Activated CD8-positive, alpha-beta memory T cell treated with anti-CD3 and anti-CD28 coated beads, Interleukin-2, amount 50 U/mL, for 48 hours (primary cell): ENCODE data around the gene SGSM1.

ENCODE experiments used
- DNase-seq: peaks from one replicate; pipeline ENCODE4 v3.0.0-alpha.2; 2020

The SGSM1 gene

DNA sequence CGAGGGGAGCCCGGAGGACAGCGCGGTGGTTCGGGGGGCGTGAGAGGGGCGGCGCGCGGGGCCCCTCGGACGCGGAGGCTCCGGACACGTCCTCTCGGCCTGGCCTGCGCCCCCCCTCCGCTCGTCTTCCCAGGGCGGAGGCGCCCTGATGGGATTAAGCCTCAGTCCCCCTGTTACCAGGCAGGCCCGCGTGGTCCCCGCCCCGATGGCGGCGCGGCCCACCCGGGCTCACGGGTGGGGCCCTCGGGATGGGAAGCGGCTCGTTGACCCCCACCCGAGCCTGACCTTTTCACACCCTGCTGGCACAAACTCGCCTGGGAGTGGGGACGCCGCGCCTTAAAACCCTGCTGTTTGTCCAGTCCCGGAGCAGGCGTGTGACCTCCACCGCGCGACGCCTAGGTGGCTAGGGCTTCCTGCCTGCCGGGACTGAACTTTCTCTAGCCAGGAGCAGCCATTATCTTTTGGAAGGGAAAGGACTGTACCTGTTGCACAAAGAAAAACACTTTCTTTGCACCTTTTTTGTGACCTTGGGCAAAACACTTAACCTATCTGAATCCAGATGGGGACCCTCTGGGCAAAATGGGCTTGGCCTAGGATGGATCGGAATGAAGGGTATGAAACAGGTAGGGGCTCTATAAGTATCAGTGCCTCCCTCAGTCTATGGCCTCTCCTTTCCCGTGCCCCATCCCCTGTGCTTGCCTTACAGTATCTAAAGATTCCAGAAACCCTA, 147.5 kb downstream of the SGSM1 start:
- no peak for DNase-seq

DNA sequence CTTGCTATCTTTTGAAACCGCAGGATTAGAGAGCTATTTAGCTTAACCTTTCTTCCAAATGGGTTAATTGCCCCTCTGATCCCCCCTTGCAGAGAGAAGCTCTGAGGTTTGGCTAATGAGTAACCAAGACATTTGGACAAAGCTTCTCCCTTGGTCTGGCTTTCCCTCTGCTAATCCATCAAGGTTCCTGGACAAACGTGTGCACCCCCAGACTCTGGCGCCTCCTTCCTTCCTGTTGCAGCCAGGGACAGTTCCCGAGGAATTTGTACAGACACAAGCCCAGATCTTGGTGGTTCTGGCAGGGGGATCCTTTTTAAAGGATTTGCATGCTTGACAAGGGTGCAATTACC, 148.1 kb downstream of the SGSM1 start:
- no peak for DNase-seq

DNA sequence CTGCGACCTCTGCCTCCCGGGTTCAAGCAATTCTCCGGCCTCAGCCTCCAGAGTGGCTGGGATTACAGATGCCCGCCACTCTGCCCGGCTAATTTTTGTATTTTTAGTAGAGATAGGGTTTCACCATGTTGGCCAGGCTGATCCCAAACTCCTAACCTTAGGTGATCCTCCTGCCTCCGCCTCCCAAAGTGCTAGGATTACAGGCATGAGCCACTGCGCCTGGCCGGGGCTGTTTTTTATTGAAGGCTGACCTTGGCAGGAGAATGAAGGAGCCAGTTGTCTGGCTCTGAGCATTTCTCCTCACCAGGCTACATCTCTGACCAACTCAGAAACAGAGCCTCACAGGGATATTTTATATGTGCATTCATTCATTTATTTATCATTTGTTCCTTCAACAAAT, 148.8 kb downstream of the SGSM1 start:
- DNase-seq: no peak

DNA sequence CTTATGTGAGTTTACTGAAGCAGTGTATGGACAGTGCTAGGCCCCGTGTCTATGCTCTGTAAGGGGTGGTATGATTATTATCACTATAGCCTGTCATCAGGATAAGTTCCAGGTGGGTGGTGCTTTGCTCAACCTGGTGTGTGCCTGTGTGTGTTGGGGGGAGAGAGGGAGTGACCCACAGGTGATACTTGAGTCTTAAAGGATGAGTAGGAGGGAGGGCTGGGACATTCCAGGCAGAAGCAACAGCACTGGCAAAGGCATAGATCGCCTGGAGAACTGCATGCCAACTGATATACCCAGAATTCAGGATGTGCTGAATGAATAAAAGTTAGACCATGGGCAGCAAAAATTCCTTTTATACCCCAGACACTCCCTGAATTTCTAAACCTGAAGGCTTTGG, 151.0 kb downstream of the SGSM1 start:
- no peak for DNase-seq

DNA sequence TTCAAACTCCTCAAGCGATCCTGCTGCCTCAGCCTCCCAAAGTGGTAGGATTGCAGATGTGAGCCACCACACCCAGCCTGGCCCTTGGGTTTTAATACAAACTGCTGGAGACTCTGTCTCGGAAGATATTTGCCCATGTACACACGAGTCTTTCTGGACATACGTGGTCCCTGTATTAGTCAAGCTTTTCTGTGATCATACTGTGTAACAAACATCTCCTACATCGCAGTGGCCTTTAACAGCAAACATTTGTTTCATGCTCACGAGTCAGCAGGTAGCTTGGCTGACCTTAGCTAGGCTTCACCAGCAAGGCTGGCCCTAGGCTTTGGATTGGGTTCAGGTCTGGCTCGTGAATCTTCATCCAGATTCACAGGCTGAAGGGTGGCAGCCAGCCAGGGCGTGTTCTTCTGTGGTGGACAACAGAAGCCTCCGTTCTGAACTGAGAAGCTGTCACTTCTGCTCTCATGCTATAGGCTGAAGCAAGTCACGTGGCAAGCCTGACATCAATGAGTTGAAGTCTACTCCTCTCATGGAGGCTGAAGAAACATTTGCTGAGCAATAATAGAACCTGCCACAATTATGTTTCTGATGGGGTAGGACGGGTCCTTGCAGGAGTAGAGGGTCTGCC, 155.3 kb downstream of the SGSM1 start:
- no peak for DNase-seq

DNA sequence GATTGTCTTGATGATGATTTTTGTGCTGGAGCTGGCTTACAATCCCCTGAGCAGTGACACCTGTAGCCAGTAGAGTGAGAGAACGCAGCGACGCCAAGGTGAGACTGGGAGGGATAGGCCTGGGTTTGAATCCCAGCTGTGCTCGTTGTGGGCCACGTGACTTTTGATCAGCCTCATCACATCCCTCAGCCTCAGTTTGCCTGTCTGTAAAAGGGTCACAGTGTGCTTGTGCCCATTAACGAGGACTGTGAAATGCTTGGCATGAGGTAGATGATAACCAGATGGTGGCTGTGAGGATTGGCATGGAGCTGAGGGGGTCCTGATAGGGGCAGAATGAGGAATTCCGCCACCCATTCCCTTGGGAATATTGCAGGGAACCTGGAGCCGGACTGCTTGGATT, 156.1 kb downstream of the SGSM1 start:
- no peak for DNase-seq

DNA sequence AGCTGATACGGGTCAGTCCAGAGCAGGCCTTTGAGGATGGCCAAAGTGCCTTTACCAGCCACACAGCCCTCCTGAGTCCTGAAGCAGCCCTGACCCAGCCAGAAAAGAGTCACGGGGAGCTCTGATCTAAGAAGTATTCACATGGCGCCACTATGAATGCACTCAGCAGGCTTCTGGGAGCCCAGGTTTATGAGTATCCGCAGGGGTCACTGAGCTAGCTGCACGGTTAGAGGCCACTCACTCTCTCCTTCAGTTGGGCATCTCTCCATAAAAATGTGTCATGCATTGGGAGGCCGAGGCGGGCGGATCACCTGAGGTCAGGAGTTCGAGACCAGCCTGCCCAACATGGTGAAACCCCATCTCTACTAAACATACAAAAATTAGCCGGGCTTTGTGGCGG, 156.8 kb downstream of the SGSM1 start:
- DNase-seq: no peak

DNA sequence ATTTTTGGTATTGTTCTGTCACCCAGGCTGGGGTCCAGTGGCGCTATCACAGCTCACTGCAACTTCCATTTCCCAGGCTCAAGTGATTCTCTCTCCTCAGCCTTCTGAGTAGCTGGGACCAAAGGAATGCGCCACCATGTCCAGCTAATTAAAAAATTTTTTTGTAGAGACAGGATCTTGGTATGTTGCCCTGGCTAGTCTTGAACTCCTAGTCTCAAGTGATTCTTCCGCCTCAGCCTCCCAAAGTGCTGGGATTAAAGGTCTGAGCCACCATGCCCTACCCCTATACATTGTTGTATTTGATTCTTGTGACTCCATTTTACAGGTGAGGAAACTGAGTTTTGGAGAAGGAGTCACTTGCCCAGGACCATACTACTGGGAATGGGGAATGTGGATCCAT, 158.4 kb downstream of the SGSM1 start:
- no peak for DNase-seq

DNA sequence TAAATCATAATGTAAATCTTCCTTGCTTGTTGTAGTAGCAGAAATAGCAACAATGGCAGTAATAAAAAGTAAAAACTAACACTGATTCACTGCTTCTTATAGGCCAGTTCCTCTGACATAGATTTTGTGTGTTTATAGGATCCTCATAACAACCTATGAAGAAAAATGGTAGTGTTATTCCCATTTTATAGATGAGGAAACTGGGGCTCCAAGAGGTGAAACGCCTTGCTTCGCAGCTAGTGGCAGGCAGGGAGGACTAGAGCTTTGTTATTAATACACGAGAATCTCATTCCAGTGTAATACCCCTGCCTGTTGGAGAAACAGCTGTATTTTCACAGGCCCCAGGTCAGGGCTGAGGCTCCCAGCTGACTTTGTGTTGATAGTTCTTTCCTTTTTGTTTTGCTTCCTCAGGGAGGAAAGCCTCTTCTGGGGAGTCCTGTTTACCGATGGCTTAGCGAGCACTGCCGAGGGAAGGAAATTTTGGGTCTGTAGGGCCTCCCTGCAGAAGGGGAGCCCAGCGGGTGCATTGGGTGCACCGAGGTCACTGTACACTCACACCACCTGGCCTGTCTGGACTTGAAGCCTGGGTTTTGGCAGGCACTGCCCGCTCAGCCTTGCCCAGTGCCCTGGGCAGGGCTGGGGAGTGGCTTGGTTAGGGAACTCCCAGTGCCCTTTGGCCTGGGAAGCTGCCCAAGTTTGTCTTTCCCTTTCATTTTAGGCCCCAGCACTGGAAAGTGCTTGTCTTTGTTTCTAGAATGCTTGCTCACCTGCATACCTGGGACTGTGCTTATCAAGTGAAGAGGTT, 160.0 kb downstream of the SGSM1 start:
- no peak for DNase-seq

DNA sequence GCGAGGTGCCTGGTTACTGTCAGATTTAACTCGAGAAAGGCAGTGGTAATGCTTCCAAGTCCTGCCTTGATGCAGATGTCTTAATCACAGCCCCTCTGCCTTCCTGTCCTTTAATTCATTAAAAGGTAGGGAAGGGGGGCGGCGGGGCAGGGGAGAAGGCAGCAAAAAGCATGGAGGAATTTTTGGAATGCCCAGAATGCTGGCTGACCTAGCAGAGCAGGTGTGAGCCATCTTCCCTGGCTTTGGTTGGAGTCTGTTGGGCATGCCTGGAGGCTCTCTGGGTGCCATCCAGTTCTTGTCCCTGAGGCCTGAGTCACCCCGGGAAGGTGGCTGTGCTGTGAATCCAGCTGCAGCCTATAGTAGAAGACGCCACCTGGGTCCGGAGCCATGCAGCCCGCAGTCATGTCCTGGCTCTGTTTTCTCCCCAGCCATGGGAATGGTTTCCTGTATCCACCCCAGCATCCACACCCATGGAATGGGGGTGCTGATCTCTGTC, 162.1 kb downstream of the SGSM1 start:
- no peak for DNase-seq

DNA sequence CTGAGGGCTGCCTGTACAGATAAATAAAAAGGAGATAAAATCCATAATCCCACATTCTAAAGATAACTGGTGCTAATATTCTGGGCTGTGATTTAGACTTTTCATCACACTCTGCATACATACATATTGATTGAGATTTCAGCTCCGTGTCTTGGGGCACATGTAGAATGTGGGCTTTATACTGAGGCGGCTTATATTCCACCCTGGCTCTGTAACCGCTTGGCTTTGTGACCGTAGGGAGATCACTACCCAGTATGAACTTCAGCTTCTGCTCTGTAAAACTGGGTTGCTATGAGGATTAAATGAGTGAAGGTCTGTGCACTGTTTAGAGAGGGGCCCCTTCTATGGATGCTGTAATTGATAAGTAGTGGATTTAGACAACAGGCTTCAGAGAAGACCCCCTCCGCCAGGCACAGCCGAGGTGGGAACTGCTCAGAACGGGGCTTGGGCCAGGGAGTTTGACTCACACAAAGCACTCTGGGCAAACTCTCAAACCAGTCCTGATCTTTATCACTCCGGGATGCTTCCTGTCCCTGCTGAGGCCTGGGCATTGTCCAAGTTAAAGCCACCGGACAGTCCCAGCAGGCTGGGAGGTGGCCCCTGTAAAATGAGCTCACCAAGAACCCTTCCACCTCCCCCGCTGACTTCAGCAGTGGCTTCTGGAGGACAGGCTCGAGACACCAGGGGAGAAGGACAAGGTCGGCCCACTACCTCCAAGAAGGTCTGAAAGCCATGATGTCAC, 163.7 kb downstream of the SGSM1 start:
- DNase-seq: no peak

DNA sequence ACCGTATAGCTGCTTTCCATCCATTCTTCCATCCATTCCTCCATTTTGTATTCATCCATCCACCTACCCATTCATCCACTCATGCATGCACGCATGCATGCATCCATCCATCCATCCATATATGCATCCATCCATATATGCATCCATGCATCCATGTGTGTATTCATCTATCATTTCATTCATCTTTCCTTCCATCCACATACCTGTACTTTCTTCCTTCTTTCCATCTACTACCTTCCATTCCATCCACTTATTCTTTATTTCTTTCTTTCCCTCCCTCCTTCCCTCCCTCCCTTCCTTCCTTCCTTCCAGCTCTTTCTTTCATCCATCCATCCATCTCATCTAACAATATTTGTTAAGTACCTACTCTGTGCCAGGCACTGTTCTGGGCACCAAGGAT, 166.4 kb downstream of the SGSM1 start:
- no peak for DNase-seq

DNA sequence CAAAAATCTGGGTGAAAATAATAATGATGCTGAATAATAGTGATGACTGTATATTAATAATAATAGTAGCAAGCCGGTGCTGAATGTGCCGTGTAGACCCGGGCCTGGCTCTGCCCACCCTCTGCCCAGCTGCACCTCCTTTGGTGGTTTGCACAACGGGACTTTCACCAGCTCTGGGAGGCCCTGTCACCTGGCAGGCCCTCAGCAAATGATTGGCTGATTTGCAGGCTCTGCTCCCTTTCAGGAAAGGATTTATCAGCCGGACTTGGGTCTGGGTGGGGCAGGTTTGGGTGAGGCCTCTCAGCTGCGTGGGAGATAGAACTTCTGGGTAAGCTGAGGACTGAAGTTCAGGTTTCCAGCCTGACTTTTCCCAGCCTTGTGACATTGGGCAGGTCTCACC, 167.9 kb downstream of the SGSM1 start:
- DNase-seq: no peak

DNA sequence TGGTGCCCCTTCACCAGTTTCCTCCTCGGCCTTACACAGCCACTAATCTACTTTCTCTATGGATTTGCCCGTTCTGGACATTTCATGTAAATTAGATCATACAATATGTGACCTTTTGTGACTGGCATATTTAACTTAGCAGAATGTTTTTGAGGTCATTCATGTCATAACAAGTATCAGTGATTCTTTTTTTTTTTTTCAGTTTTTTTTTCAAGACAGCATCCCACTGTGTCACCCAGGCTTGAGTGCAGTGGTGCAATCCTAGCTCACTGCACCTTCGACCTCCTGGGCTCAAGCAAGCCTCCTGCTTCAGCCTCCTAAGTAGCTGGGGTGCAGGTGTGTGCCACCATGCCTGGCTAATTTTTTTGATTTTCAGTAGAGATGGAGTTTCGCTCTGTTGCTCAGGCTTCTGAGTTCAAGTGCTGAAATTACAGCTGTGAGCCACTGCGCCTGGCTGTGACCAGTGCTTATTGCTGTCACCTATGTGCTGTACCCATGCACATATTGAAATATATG, 169.2 kb downstream of the SGSM1 start:
- DNase-seq: no peak

DNA sequence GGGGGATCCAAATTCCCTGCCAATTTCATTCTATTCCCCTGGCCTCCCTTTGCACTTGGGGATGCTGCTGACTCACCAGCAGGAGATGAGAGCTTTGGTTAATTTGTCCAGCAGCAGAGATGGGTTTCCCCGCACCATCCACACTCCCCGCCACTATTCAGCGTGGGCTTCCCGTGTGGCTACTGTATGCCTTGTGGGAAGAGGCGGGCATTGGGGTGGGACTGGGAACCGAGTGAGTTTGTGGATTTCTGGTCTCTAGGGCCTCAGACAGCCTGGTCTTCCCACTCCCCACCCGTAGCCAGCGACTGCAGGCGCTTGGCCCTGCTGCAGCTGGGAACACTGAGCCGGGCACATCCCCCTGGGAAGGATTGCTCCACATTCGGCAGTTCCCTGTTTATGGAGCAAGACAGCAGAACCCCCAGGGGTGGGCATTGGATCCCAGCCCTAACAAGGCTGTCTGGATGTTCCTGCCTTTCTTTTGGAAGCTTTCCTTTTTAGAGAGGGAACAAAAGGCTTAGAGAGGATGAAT, 169.9 kb downstream of the SGSM1 start:
- DNase-seq: no peak

DNA sequence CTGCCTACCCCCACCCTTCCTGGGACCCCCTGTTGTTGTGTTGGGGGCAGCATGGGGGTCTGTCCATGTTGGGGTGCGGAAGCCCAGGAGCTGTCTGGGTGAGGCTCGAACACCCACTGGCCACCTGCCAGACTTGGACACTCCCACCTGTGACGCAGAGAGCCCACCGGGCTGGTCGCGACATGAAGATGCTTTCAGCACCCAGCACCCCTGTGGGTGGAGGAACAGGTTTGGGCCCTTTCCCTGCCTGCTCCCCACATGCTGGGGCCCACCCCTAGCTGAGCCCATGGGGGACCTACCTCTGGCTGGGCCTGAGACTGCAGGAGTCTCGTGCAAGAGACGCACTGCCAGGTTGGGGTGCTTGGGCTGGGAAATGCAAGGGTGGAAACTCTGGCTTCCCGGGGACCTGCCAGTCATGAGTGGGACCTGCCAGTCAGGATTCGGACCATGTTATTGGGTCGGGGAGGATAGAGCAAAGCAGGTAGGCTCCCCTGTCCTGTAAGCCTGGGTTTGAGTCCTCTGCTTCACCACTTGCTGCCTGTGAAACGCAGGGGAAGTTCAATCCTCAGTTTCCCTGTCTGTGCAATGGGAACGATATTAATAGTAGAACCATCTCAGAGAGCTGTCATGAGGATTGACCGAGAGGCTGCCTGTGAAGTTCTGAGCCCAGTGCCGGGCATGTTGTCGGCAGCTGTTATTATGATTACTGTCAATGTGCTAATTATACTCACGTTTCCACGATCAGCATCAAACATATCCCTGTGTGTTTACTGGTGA, 170.6 kb downstream of the SGSM1 start:
- no peak for DNase-seq
